Tibial nerve (tissue), 4 donors: ENCODE measurements around the gene SHROOM2. TPM values are rescaled to one million over a fixed set of nuclear protein-coding genes. Genes with fewer than 3 reads are reported as not detected.

Experiments
- DNase-seq, 2 donors: peaks; one replicate each; pipeline ENCODE4 v3.0.0-alpha.2; 2019; ENCODE audit warnings: low spot score in 2 of 2
- H3K27ac ChIP-seq, 4 donors: fragments of 200-600 bp; sonication (generic) in 3 of 4; one replicate each; pipeline ENCODE4 v1.5.1; 2017 to 2019; ENCODE audit warnings: mild to moderate bottlenecking in 1 of 4
- H3K27me3 ChIP-seq, 2 donors: fragments of 200-600 bp; sonication (generic) in 1 of 2; one replicate each; pipeline versions ENCODE4 v1.5.1 to v1.6.0; 2017 to 2019
- H3K36me3 ChIP-seq, 3 donors: fragments of 200-600 bp; sonication (generic); one replicate each; pipeline ENCODE4 v1.5.1; 2018 to 2019
- H3K4me1 ChIP-seq, 4 donors: fragments of 200-600 bp; sonication (generic) in 3 of 4; one replicate each; pipeline ENCODE4 v1.5.1; 2017 to 2019
- H3K4me3 ChIP-seq, 4 donors: fragments of 200-600 bp; sonication (generic) in 3 of 4; one replicate each; pipeline ENCODE4 v1.5.1; 2017 to 2019; ENCODE audit warnings: mild to moderate bottlenecking in 1 of 4, moderate library complexity in 1 of 4
- H3K9me3 ChIP-seq, 4 donors: fragments of 200-600 bp; sonication (generic) in 3 of 4; one replicate each; pipeline ENCODE4 v1.5.1; 2017 to 2019
- CTCF ChIP-seq, 5 experiments: fragments of 200-600 bp in 3 of 5; fragments of 450-650 bp in 2 of 5; sonication (generic) in 3 of 5; IDR thresholded peaks; one replicate each; pipeline ENCODE4 v1.5.1; 2016 to 2019; ENCODE audit warnings: antibody characterized with exemption in 5 of 5, mild to moderate bottlenecking in 3 of 5, moderate library complexity in 2 of 5
- EP300 ChIP-seq, 2 donors: sonication (generic); formaldehyde crosslinking; IDR thresholded peaks; one replicate each; pipeline ENCODE4 v1.6.1; 2017; ENCODE audit warnings: antibody characterized with exemption in 2 of 2, mild to moderate bottlenecking in 1 of 2
- POLR2A ChIP-seq, 2 donors: fragments of 450-650 bp; IDR thresholded peaks; one replicate each; pipeline ENCODE4 v1.6.1; 2017; ENCODE audit warnings: antibody characterized with exemption in 2 of 2, mild to moderate bottlenecking in 2 of 2, moderate library complexity in 2 of 2
- WGBS, 2 donors: methylation state at CpG; one replicate each; pipeline ENCODE4 v1.1.5; 2018; 5-methylcytosine and 5-hydroxymethylcytosine counted together
- total RNA-seq, 4 donors: library from RNA; depleted of rRNA; stranded (reverse); fragments of >200 nt; gene quantifications; one replicate each; pipeline ENCODE4 v1.1.0, GENCODE V29; 2016

The SHROOM2 gene
- total RNA-seq, 4 donors from 2014 or later = 2.7 to 5.0 (median 3.6) TPM

GRCh38 chrX:9770319-9770718 is 15.9 kb upstream of the SHROOM2 start:
- 41 to 67% methylated on average over 1 of the region's 1 CpG for WGBS, 2 donors
- no peak for DNase-seq
- Histone ChIP-seq H3K27ac (no peak overlapping the region), H3K4me1 (no peaks in the 10 kb centered on the region), H3K27me3 (peaks cover 0 to 5% of the 10 kb centered on the region in 2 donors), H3K9me3 (no peaks in the 10 kb centered on the region), H3K4me3 (no peak overlapping the region), H3K36me3 (no peaks in the 10 kb centered on the region)
- no peak for TF ChIP-seq POLR2A (IDR thresholded peaks at IDR 0.05)
- no peak for TF ChIP-seq EP300 (IDR thresholded peaks at IDR 0.05)
- TF ChIP-seq CTCF (IDR thresholded peaks at IDR 0.05) = no peak

- no peak overlapping the region for H3K27ac ChIP-seq
- TF ChIP-seq EP300 (IDR thresholded peaks at IDR 0.05) = no peak
- no peak for TF ChIP-seq CTCF (IDR thresholded peaks at IDR 0.05)
- TF ChIP-seq POLR2A (IDR thresholded peaks at IDR 0.05) = no peak
- H3K4me1 ChIP-seq = no peaks in the 10 kb centered on the region
- no peaks in the 10 kb centered on the region for H3K27me3 ChIP-seq
- H3K4me3 ChIP-seq = no peak overlapping the region
- no peaks in the 10 kb centered on the region for H3K9me3 ChIP-seq
- DNase-seq = no peak
- H3K36me3 ChIP-seq = no peaks in the 10 kb centered on the region
- WGBS, 2 donors = 81 to 84% methylated on average over 6 of the region's 6 CpGs
These were observed 13.3 kb upstream of the SHROOM2 start for GRCh38 chrX:9772943-9773342.

- no peak overlapping the region for H3K4me3 ChIP-seq
- H3K27me3 ChIP-seq = no peaks in the 10 kb centered on the region
- no peak for TF ChIP-seq POLR2A (IDR thresholded peaks at IDR 0.05)
- no peak for TF ChIP-seq CTCF (IDR thresholded peaks at IDR 0.05)
- TF ChIP-seq EP300 (IDR thresholded peaks at IDR 0.05) = no peak
- 82 to 83% methylated on average over 3 to 8 of the region's 8 CpGs for WGBS, 2 donors
- no peak overlapping the region for H3K27ac ChIP-seq
- no peaks in the 10 kb centered on the region for H3K4me1 ChIP-seq
- H3K36me3 ChIP-seq = no peaks in the 10 kb centered on the region
- no peak for DNase-seq
- H3K9me3 ChIP-seq = no peaks in the 10 kb centered on the region
These were observed 10.3 kb upstream of the SHROOM2 start for GRCh38 chrX:9775930-9776329.

GRCh38 chrX:9781941-9782340 is 4.3 kb upstream of the SHROOM2 start:
- no peaks in the 10 kb centered on the region for H3K36me3 ChIP-seq
- H3K4me3 ChIP-seq = no peak overlapping the region
- WGBS, 2 donors = 69 to 88% methylated on average over 7 of the region's 7 CpGs
- no peaks in the 10 kb centered on the region for H3K9me3 ChIP-seq
- peaks cover 0 to 10% (median 0%) of the 10 kb centered on the region in 4 donors for H3K4me1 ChIP-seq
- TF ChIP-seq POLR2A (IDR thresholded peaks at IDR 0.05) (no peak), EP300 (IDR thresholded peaks at IDR 0.05) (no peak), CTCF (IDR thresholded peaks at IDR 0.05) (no peak)
- peaks cover 0 to 11% of the 10 kb centered on the region in 2 donors for H3K27me3 ChIP-seq
- DNase-seq = no peak
- H3K27ac ChIP-seq = no peak overlapping the region

DNA sequence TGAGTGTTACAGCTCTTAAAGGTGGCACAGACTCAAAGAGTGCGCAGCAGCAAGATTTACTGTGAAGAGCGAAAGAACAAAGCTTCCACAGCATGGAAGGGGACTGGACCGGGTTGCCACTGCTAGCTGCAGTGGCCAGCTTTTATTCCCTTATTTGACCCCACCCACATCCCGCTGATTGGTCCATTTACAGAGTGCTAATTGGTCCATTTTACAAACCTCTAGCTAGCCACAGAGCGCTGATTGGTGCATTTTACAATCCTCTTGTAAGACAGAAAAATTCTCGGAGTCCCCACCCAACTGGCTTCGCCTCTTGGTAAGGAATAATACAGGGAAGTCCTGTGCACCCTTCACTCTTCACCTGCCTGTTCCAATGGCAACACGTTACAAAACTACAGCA is 1.9 kb upstream of the SHROOM2 start:
- H3K4me3 ChIP-seq = no peak overlapping the region
- TF ChIP-seq CTCF (IDR thresholded peaks at IDR 0.05) = no peak
- H3K4me1 ChIP-seq = peaks cover 0 to 14% (median 0%) of the 10 kb centered on the region in 4 donors
- H3K9me3 ChIP-seq = no peaks in the 10 kb centered on the region
- no peak for DNase-seq
- 90 to 95% methylated on average over 6 to 8 of the region's 8 CpGs for WGBS, 2 donors
- H3K27me3 ChIP-seq = peaks cover 0 to 33% of the 10 kb centered on the region in 2 donors
- no peak overlapping the region for H3K27ac ChIP-seq
- no peaks in the 10 kb centered on the region for H3K36me3 ChIP-seq
